H1 (cell line): ENCODE results near the gene PXK. TPM values are rescaled to one million over a fixed set of nuclear protein-coding genes. Genes with fewer than 3 reads are reported as not detected.

ENCODE experiments used
- CTCF ChIA-PET: fragments of 300-600 bp; sonication (Branson Sonifier 250); formaldehyde crosslinking; loops from one replicate; lab custom pipeline; 2021; ENCODE audit not compliant: partially characterized antibody; lab: Charles Lee
- POLR2A ChIA-PET: fragments of 300-600 bp; sonication (Branson Sonifier 250); formaldehyde crosslinking; loops from one replicate; lab custom pipeline; 2021; ENCODE audit warnings: inconsistent platforms; ENCODE audit not compliant: partially characterized antibody; lab: Charles Lee
- DNase-seq, 2 experiments: peaks; one replicate each; pipeline versions ENCODE4 v3.0.0 to v3.0.0-alpha.2; 2010 to 2022; ENCODE audit warnings: low spot score in 2 of 2, low read depth in 1 of 2, mixed read lengths in 1 of 2
- FAIRE-seq: peaks from 2 replicates; lab custom pipeline; 2011; peaks lifted over from hg19 to GRCh38; lab: Jason Lieb, UNC
- H2AFZ ChIP-seq: 2 replicates; pipeline ENCODE4 v1.8.1; 2012; ENCODE audit warnings: low read length, inconsistent platforms
- H2AK5ac ChIP-seq: 2 replicates; pipeline ENCODE4 v1.6.1; 2013; ENCODE audit warnings: low read depth, low read length
- H2BK120ac ChIP-seq: replicated peaks from 2 replicates; pipeline ENCODE3; 2013; ENCODE audit warnings: low read depth, low read length, inconsistent platforms
- H2BK12ac ChIP-seq: 2 replicates; pipeline ENCODE4 v1.6.1; 2013; ENCODE audit warnings: low read depth, low read length
- H2BK15ac ChIP-seq: 2 replicates; pipeline ENCODE4 v1.6.1; 2013; ENCODE audit warnings: low read length
- H2BK20ac ChIP-seq: 2 replicates; pipeline ENCODE4 v1.6.1; 2013; ENCODE audit warnings: low read length
- H2BK5ac ChIP-seq: 2 replicates; pipeline ENCODE4 v1.6.1; 2013; ENCODE audit warnings: low read depth, low read length
- H3K14ac ChIP-seq: 2 replicates; pipeline ENCODE4 v1.6.1; 2013; ENCODE audit warnings: inconsistent platforms; ENCODE audit not compliant: insufficient read length
- H3K18ac ChIP-seq: 2 replicates; pipeline ENCODE4 v1.6.1; 2013; ENCODE audit warnings: low read length; ENCODE audit errors: extremely low read depth
- H3K23ac ChIP-seq: 2 replicates; pipeline ENCODE4 v1.6.1; 2013; ENCODE audit warnings: inconsistent platforms; ENCODE audit not compliant: insufficient read length
- H3K23me2 ChIP-seq: 2 replicates; pipeline ENCODE4 v1.6.1; 2013; ENCODE audit warnings: low read depth, low read length
- H3K27ac ChIP-seq: 2 replicates; pipeline ENCODE4 v1.6.1; 2011; ENCODE audit warnings: low read depth, low read length, inconsistent platforms
- H3K27me3 ChIP-seq, 4 experiments: replicated peaks in 1 of 4; 1 replicate in 1 of 4; 2 replicates in 3 of 4; pipeline versions ENCODE4 v1.6.1 to v1.8.1; 2011 to 2013; ENCODE audit warnings: low read length in 3 of 4, mild to moderate bottlenecking in 3 of 4, inconsistent platforms in 2 of 4, mixed read lengths in 2 of 4, moderate library complexity in 1 of 4; ENCODE audit not compliant: control insufficient read depth in 3 of 4, insufficient read depth in 3 of 4; ENCODE audit errors: extremely low read depth in 1 of 4
- H3K36me3 ChIP-seq, 4 experiments: 2 replicates each; pipeline versions ENCODE4 v1.6.1 to v1.8.1; 2011 to 2013; ENCODE audit warnings: mild to moderate bottlenecking in 4 of 4, low read length in 3 of 4, moderate library complexity in 2 of 4, control low read depth in 1 of 4, inconsistent platforms in 1 of 4; ENCODE audit not compliant: insufficient read depth in 4 of 4, control insufficient read depth in 2 of 4
- H3K4ac ChIP-seq: replicated peaks from 2 replicates; pipeline ENCODE3; 2013; ENCODE audit warnings: low read length, low read depth, mixed read lengths, inconsistent platforms; ENCODE audit not compliant: insufficient read length
- H3K4me1 ChIP-seq, 4 experiments: replicated peaks in 1 of 4; 1 replicate in 1 of 4; 2 replicates in 3 of 4; pipeline versions ENCODE4 v1.6.1 to v1.8.1; 2011 to 2013; ENCODE audit warnings: low read length in 3 of 4, inconsistent platforms in 2 of 4, mixed read lengths in 1 of 4; ENCODE audit not compliant: insufficient read depth in 4 of 4, control insufficient read depth in 3 of 4
- H3K4me2 ChIP-seq, 2 experiments: 2 replicates each; pipeline versions ENCODE4 v1.6.1 to v1.8.1; 2011 to 2013; ENCODE audit warnings: low read depth in 2 of 2, low read length in 2 of 2, control low read depth in 1 of 2, inconsistent platforms in 1 of 2, mild to moderate bottlenecking in 1 of 2; ENCODE audit not compliant: insufficient read depth in 1 of 2
- H3K4me3 ChIP-seq, 4 experiments: fragments of 200-600, 300-600 bp in 1 of 4; sonication (generic), shearing (Covaris generic), sonication (Bioruptor Twin) in 1 of 4; 2 replicates each; pipeline versions ENCODE4 v1.5.1 to v1.8.1; 2011 to 2016; ENCODE audit warnings: low read length in 4 of 4, low read depth in 3 of 4, control low read depth in 2 of 4, inconsistent platforms in 2 of 4, mild to moderate bottlenecking in 2 of 4, mixed read lengths in 1 of 4, moderate library complexity in 1 of 4; ENCODE audit not compliant: insufficient read depth in 2 of 4; ENCODE audit errors: extremely low read depth in 1 of 4
- H3K56ac ChIP-seq: replicated peaks from 2 replicates; pipeline ENCODE3; 2013; ENCODE audit warnings: low read depth, mild to moderate bottlenecking, mixed read lengths, low read length, inconsistent platforms; ENCODE audit not compliant: insufficient read length
- H3K79me1 ChIP-seq: 2 replicates; pipeline ENCODE4 v1.6.1; 2013; ENCODE audit warnings: low read depth, low read length, control low read depth
- H3K79me2 ChIP-seq, 2 experiments: 2 replicates each; pipeline versions ENCODE4 v1.6.1 to v1.8.1; 2012 to 2013; ENCODE audit warnings: low read length in 2 of 2, mild to moderate bottlenecking in 2 of 2, inconsistent platforms in 1 of 2; ENCODE audit not compliant: insufficient read depth in 2 of 2, control insufficient read depth in 1 of 2
- H3K9ac ChIP-seq, 4 experiments: replicated peaks in 1 of 4; 1 replicate in 1 of 4; 2 replicates in 3 of 4; pipeline versions ENCODE4 v1.6.1 to v1.8.1; 2011 to 2013; ENCODE audit warnings: low read depth in 3 of 4, low read length in 3 of 4, control low read depth in 2 of 4, mild to moderate bottlenecking in 2 of 4, moderate library complexity in 2 of 4, inconsistent platforms in 1 of 4; ENCODE audit errors: extremely low read depth in 1 of 4
- H3K9me3 ChIP-seq, 2 experiments: 2 replicates each; pipeline versions ENCODE4 v1.6.1 to v1.8.1; 2012 to 2013; ENCODE audit warnings: mild to moderate bottlenecking in 2 of 2, moderate library complexity in 2 of 2, control low read depth in 1 of 2, inconsistent platforms in 1 of 2, low read depth in 1 of 2, low read length in 1 of 2, mixed read lengths in 1 of 2; ENCODE audit not compliant: insufficient read depth in 2 of 2
- H4K20me1 ChIP-seq, 2 experiments: replicated peaks in 1 of 2; 2 replicates each; pipeline versions ENCODE3 to v1.8.1; 2011 to 2013; ENCODE audit warnings: inconsistent platforms in 2 of 2, low read length in 2 of 2, mild to moderate bottlenecking in 1 of 2; ENCODE audit not compliant: insufficient read depth in 2 of 2, control insufficient read depth in 1 of 2
- H4K5ac ChIP-seq: 2 replicates; pipeline ENCODE4 v1.6.1; 2013; ENCODE audit warnings: low read length, low read depth, mixed read lengths, inconsistent platforms; ENCODE audit not compliant: insufficient read length
- H4K8ac ChIP-seq: 2 replicates; pipeline ENCODE4 v1.8.0; 2013; ENCODE audit warnings: mild to moderate bottlenecking, moderate library complexity, low read length, inconsistent platforms; ENCODE audit not compliant: insufficient read depth; ENCODE audit errors: extremely low read depth
- H4K91ac ChIP-seq: replicated peaks from 2 replicates; pipeline ENCODE3; 2013; ENCODE audit warnings: low read length, mixed read lengths, inconsistent platforms; ENCODE audit not compliant: insufficient read length
- BACH1 ChIP-seq: IDR thresholded peaks from 2 replicates; pipeline ENCODE4 v1.6.1; 2012; ENCODE audit warnings: low read length, improper control_type of control experiment
- BCL11A ChIP-seq, 2 experiments: IDR thresholded peaks; one replicate each; pipeline ENCODE4 v1.6.1; 2011; ENCODE audit warnings: low read depth in 2 of 2, low read length in 2 of 2, mild to moderate bottlenecking in 2 of 2
- EGR1 ChIP-seq: IDR thresholded peaks from 2 replicates; pipeline ENCODE4 v1.6.1; 2011; ENCODE audit warnings: low read depth, low read length, borderline replicate concordance
- GABPA ChIP-seq: IDR thresholded peaks from 2 replicates; pipeline ENCODE4 v1.6.1; 2011; ENCODE audit warnings: mild to moderate bottlenecking, low read length, moderate library complexity, borderline replicate concordance; ENCODE audit not compliant: insufficient read depth
- GTF2F1 ChIP-seq: IDR thresholded peaks from 2 replicates; pipeline ENCODE4 v1.6.1; 2012; ENCODE audit warnings: low read depth, low read length, improper control_type of control experiment, borderline replicate concordance
- MAFK ChIP-seq: IDR thresholded peaks from 2 replicates; pipeline ENCODE4 v1.6.1; 2012; ENCODE audit warnings: low read depth, mild to moderate bottlenecking, improper control_type of control experiment, low read length
- POLR2AphosphoS5 ChIP-seq: IDR thresholded peaks from 2 replicates; pipeline ENCODE4 v1.6.1; 2011; ENCODE audit warnings: low read depth, low read length
- TCF12 ChIP-seq: IDR thresholded peaks from 2 replicates; pipeline ENCODE4 v1.6.1; 2011; ENCODE audit warnings: low read depth, mild to moderate bottlenecking, low read length
- WGBS, 2 experiments: shearing (Covaris generic) in 1 of 2; methylation state at CpG; one replicate each; pipeline versions ENCODE4 v1.1.6 to v1.1.7; 2013 to 2015; ENCODE audit warnings: low lambda C conversion rate in 2 of 2, mixed read lengths in 2 of 2, inconsistent platforms in 1 of 2, low coverage in 1 of 2, missing lambda C conversion rate in 1 of 2; ENCODE audit not compliant: insufficient replicate concordance in 2 of 2, insufficient coverage in 1 of 2, insufficient read length in 1 of 2; ENCODE audit errors: extremely low coverage in 1 of 2, missing lambda C conversion rate in 1 of 2; 5-methylcytosine and 5-hydroxymethylcytosine counted together
- polyA plus RNA-seq, 7 experiments: library from polyadenylated mRNA; depleted of rRNA in 3 of 7; stranded (reverse) in 5 of 7; unstranded in 2 of 7; fragments of >200 nt in 5 of 7; fragments of 200-250 nt in 2 of 7; gene quantifications; 1 replicate in 5 of 7; 2 replicates in 1 of 7; 4 replicates in 1 of 7; pipeline versions ENCODE4 v1.2.1 to v1.2.3, GENCODE V29; 2011 to 2013; ENCODE audit warnings: missing spikeins in 2 of 7, mixed read lengths in 2 of 7
- total RNA-seq: library from RNA; stranded (reverse); fragmentation: NEBNext Ultra II Directional; extraction: Animal tissue kit (Norgen Biotek cat#: 25700); gene quantifications from 2 replicates; pipeline ENCODE4 v1.2.1, GENCODE V29; 2021

Gene PXK
- total and polyA plus RNA-seq, 2 of the 8 experiments (the other 6 are each of a cell fraction or from before 2014, with no cell fraction given) = 3.5 to 7.1 TPM

DNA sequence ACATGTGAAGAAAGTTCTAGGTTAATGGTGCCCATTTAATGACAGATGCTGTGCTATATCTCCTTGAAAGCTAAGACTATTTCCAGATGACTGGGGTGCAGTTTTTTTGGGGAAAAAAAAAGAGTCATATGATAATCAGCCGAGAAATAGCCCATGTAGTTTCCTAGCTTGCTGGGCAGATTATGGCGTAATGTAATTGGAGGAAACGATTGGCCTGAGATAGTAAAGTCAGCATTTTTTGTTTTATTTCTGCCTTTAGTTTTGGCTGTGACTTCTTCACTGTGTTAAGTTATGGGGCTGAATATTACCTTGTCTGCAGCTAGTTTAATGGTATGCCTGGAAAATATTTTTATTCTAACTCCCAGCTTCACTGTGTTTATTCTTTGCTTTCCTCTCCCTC is 77.0 kb downstream of the PXK start:
- Histone ChIP-seq H4K91ac (no peak overlapping the region), H2AK5ac (no peak overlapping the region), H2BK15ac (no peak overlapping the region), H2BK20ac (no peak overlapping the region), H3K4me1 (peaks cover 0 to 4% (median under 1%) of the 10 kb centered on the region in 4 experiments; a peak in 1 of 7 replicates), H2BK5ac (no peak overlapping the region), H3K9me3 (no peaks in the 10 kb centered on the region), H4K20me1 (no peaks in the 10 kb centered on the region), H3K23me2 (no peaks in the 10 kb centered on the region), H3K79me1 (no peaks in the 10 kb centered on the region), H3K27ac (no peak overlapping the region), H3K27me3 (no peaks in the 10 kb centered on the region), H2BK12ac (no peak overlapping the region), H3K14ac (no peak overlapping the region), H3K36me3 (no peaks in the 10 kb centered on the region), H4K8ac (no peak overlapping the region), H2BK120ac (no peak overlapping the region), H3K18ac (no peak overlapping the region), H3K23ac (no peak overlapping the region), H3K4me3 (no peak overlapping the region), H3K56ac (no peak overlapping the region), H3K4me2 (no peak overlapping the region), H4K5ac (no peak overlapping the region), H3K4ac (no peak overlapping the region), H3K79me2 (no peaks in the 10 kb centered on the region), H2AFZ (no peak overlapping the region), H3K9ac (no peak overlapping the region)
- CTCF ChIA-PET = interaction anchor here (0.6 to 4.5 kb wide), 8 partner anchors 9 to 138 kb away, joined by 3 to 27 read pairs (median 3); no protein-coding TSS in a partner anchor
- whole genome bisulfite sequencing, 2 experiments = 94% methylated on average over 3 of the region's 3 CpGs; no CpG with 5 or more reads in 1 of the 2 experiments
- POLR2A ChIA-PET = interaction anchor here (0.6 kb wide), 1 partner anchor 17 kb away, joined by 3 read pairs; no protein-coding TSS in a partner anchor
- FAIRE-seq = no peak
- TF ChIP-seq MAFK (no peak), GTF2F1 (no peak), BACH1 (no peak), POLR2AphosphoS5 (no peak), TCF12 (no peak), BCL11A (IDR thresholded peaks at IDR 0.05; ENCODE audit: low read depth in 2 of 2, low read length in 2 of 2) (no peak), EGR1 (no peak), GABPA (no peak)
- no peak for DNase-seq
